Measurements from ENCODE around the gene CCDC82.

DNA sequence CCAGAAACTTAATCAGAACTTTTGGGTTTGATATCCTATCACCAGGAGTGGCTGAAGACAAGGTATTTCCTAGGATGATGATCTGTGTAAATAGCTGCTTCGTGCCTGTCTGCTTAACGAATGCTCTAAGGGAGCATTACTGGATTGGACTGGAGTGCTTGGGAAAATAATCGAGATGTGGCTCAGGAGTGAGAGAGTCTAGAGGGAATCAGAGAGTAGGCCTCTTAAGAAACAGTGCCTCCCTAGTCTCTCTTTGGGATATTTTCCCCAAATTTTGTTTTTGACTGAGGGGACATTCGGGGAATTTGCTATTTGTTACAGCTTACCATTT is 49.2 kb downstream of the CCDC82 start:
- TF ChIP-seq GATA2 (IDR thresholded peaks at IDR 0.05; ENCODE audit: low read depth, low read length) (no peak), GATA3 (IDR thresholded peaks at IDR 0.05; ENCODE audit: low read depth, low read length) (no peak)

All from SH-SY5Y (cell line).